Thoracic aorta (tissue), 2 donors: ENCODE data around the gene FAM110A. TPM values are rescaled to one million over a fixed set of nuclear protein-coding genes. Genes with fewer than 3 reads are reported as not detected.
"Not testable (repeated sequence)": the region's sequence is repeated elsewhere in the genome, so short reads cannot be mapped to it uniquely, and the experiment has no call there.

Experiments
- ATAC-seq: fragments of 150-250 bp; one replicate; pipeline ENCODE4 v1.8.0; 2017; ENCODE audit warnings: low read depth; ENCODE audit not compliant: insufficient number of reproducible peaks, low FRiP score
- DNase-seq: peaks from one replicate; pipeline ENCODE4 v3.0.0-alpha.2; 2020; ENCODE audit warnings: low spot score
- H3K27ac ChIP-seq, 2 donors: fragments of 200-600 bp; sonication (generic); 1 replicate in 1 of 2; 2 replicates in 1 of 2; pipeline ENCODE4 v1.5.1; 2016; ENCODE audit warnings: mild to moderate bottlenecking in 2 of 2, moderate library complexity in 2 of 2
- H3K27me3 ChIP-seq: fragments of 200-600 bp; sonication (generic); replicated peaks from 2 replicates; pipeline ENCODE4 v1.6.0; 2016; ENCODE audit warnings: mild to moderate bottlenecking; ENCODE audit not compliant: insufficient read depth
- H3K36me3 ChIP-seq: fragments of 200-600 bp; sonication (generic); one replicate; pipeline ENCODE4 v1.5.1; 2016
- H3K4me1 ChIP-seq, 2 donors: fragments of 200-600 bp; sonication (generic); 1 replicate in 1 of 2; 2 replicates in 1 of 2; pipeline versions ENCODE4 v1.5.1 to v1.6.0; 2016; ENCODE audit warnings: low read depth in 2 of 2, mild to moderate bottlenecking in 1 of 2; ENCODE audit not compliant: control insufficient read depth in 1 of 2
- H3K4me3 ChIP-seq: fragments of 200-600 bp; sonication (generic); 2 replicates; pipeline ENCODE4 v1.5.1; 2016; ENCODE audit warnings: mild to moderate bottlenecking
- H3K9me3 ChIP-seq: fragments of 200-600 bp; sonication (generic); 2 replicates; pipeline ENCODE4 v1.5.1; 2016
- CTCF ChIP-seq: fragments of 200-600 bp; sonication (generic); IDR thresholded peaks from one replicate; pipeline ENCODE4 v1.5.1; 2019; ENCODE audit warnings: antibody characterized with exemption
- total RNA-seq, 2 donors: library from RNA; depleted of rRNA; stranded (reverse); fragments of >200 nt; gene quantifications; one replicate each; pipeline versions ENCODE4 v1.1.0 to v1.2.3, GENCODE V29; 2016

FAM110A gene
- total RNA-seq, 2 donors from 2014 or later = 0.81 to 3.5 TPM

- no peak for DNase-seq
- H3K9me3 ChIP-seq = no peaks in the 10 kb centered on the region
- ATAC-seq = no peak
- H3K36me3 ChIP-seq = no peaks in the 10 kb centered on the region
- H3K27ac ChIP-seq = no peak overlapping the region
- no peaks in the 10 kb centered on the region for H3K4me1 ChIP-seq
- TF ChIP-seq CTCF = no peak
- H3K4me3 ChIP-seq = no peak overlapping the region
- H3K27me3 ChIP-seq = no peaks in the 10 kb centered on the region
Measured at GRCh38 chr20:801678-802077, 31.8 kb upstream of the FAM110A start.

GRCh38 chr20:805713-806112 is 27.8 kb upstream of the FAM110A start:
- no peak for ATAC-seq
- no peak for TF ChIP-seq CTCF
- no peaks in the 10 kb centered on the region for H3K27me3 ChIP-seq
- H3K27ac ChIP-seq = no peak overlapping the region
- no peaks in the 10 kb centered on the region for H3K4me1 ChIP-seq
- no peak for DNase-seq
- H3K9me3 ChIP-seq = no peaks in the 10 kb centered on the region
- no peaks in the 10 kb centered on the region for H3K36me3 ChIP-seq
- H3K4me3 ChIP-seq = no peak overlapping the region

- DNase-seq, ATAC-seq, H3K27ac ChIP-seq, H3K4me3 ChIP-seq, H3K9me3 ChIP-seq, H3K27me3 ChIP-seq, H3K4me1 ChIP-seq, H3K36me3 ChIP-seq: not testable (repeated sequence)
Measured at GRCh38 chr20:811776-812434, 21.6 kb upstream of the FAM110A start.

GRCh38 chr20:812435-812814 is 21.1 kb upstream of the FAM110A start:
- H3K27me3 ChIP-seq = not testable (repeated sequence)

GRCh38 chr20:813390-813789 is 20.1 kb upstream of the FAM110A start:
- ATAC-seq (no peak), DNase-seq (no peak)

More at GRCh38 chr20:812435-812814, 21.1 kb upstream of the FAM110A start:
- not testable (repeated sequence) for H3K9me3 ChIP-seq, DNase-seq, H3K4me1 ChIP-seq, H3K4me3 ChIP-seq, H3K27ac ChIP-seq, ATAC-seq, H3K36me3 ChIP-seq

GRCh38 chr20:815226-815625 is 18.3 kb upstream of the FAM110A start:
- no peak for TF ChIP-seq CTCF
- H3K27me3 ChIP-seq = no peaks in the 10 kb centered on the region
- H3K36me3 ChIP-seq = no peaks in the 10 kb centered on the region
- H3K4me3 ChIP-seq = no peak overlapping the region
- no peaks in the 10 kb centered on the region for H3K4me1 ChIP-seq
- no peak overlapping the region for H3K27ac ChIP-seq
- DNase-seq (no peak), ATAC-seq (no peak)
- no peaks in the 10 kb centered on the region for H3K9me3 ChIP-seq

More at GRCh38 chr20:813390-813789, 20.1 kb upstream of the FAM110A start:
- Histone ChIP-seq H3K27ac (no peak overlapping the region), H3K27me3 (no peaks in the 10 kb centered on the region), H3K4me1 (no peaks in the 10 kb centered on the region), H3K36me3 (no peaks in the 10 kb centered on the region), H3K9me3 (no peaks in the 10 kb centered on the region), H3K4me3 (no peak overlapping the region)
- TF ChIP-seq CTCF = no peak
